Naive thymus-derived CD4-positive, alpha-beta T cell (primary cell): ENCODE data around the gene METTL13. TPM values are rescaled to one million over a fixed set of nuclear protein-coding genes. Genes with fewer than 3 reads are reported as not detected.
"Not testable (repeated sequence)": the region's sequence is repeated elsewhere in the genome, so short reads cannot be mapped to it uniquely, and the experiment has no call there.

Experiments
- ATAC-seq: fragments of 150-1000 bp; cut with Tn5 transposase; 2 replicates; pipeline ENCODE4 v1.10.0; 2021; ENCODE audit warnings: mild to moderate bottlenecking, moderate library complexity
- CTCF ChIA-PET: fragments of 350-600 bp; sonication (Branson Sonifier 250); formaldehyde crosslinking; loops from one replicate; lab custom pipeline; 2021; ENCODE audit warnings: antibody characterized with exemption; lab: Charles Lee
- POLR2A ChIA-PET: fragments of 350-600 bp; sonication (Branson Sonifier 250); formaldehyde crosslinking; loops from one replicate; lab custom pipeline; 2021; ENCODE audit warnings: antibody characterized with exemption, inconsistent platforms; lab: Charles Lee
- DNase-seq, 9 donors: peaks; one replicate each; pipeline versions ENCODE4 v3.0.0 to v3.0.0-alpha.2; 2020 to 2022; ENCODE audit warnings: mixed read lengths in 1 of 9
- H3K27ac ChIP-seq: one replicate; pipeline ENCODE4 v1.7.0; 2013; ENCODE audit warnings: mild to moderate bottlenecking, low read depth, low read length, moderate library complexity
- H3K27me3 ChIP-seq, 2 donors: one replicate each; pipeline ENCODE4 v1.7.0; 2013; ENCODE audit warnings: low read length in 2 of 2, mild to moderate bottlenecking in 2 of 2, moderate library complexity in 2 of 2; ENCODE audit not compliant: control insufficient read depth in 2 of 2, insufficient read depth in 2 of 2
- H3K36me3 ChIP-seq, 3 experiments: 1 replicate in 2 of 3; 2 replicates in 1 of 3; pipeline ENCODE4 v1.7.0; 2013; ENCODE audit warnings: low read length in 3 of 3, mild to moderate bottlenecking in 3 of 3, moderate library complexity in 1 of 3; ENCODE audit not compliant: insufficient read depth in 3 of 3, control insufficient read depth in 2 of 3
- H3K4me1 ChIP-seq, 2 donors: one replicate each; pipeline ENCODE4 v1.7.0; 2013; ENCODE audit warnings: low read length in 2 of 2, mild to moderate bottlenecking in 2 of 2, moderate library complexity in 1 of 2; ENCODE audit not compliant: control insufficient read depth in 2 of 2, insufficient read depth in 2 of 2
- H3K4me3 ChIP-seq: 2 replicates; pipeline ENCODE4 v1.7.0; 2013; ENCODE audit warnings: mild to moderate bottlenecking, low read length
- H3K9me3 ChIP-seq, 3 experiments: 1 replicate in 2 of 3; 2 replicates in 1 of 3; pipeline ENCODE4 v1.7.0; 2013; ENCODE audit warnings: low read length in 3 of 3; ENCODE audit not compliant: control insufficient read depth in 2 of 3
- H3K27ac Mint-ChIP-seq, 9 donors: one replicate each; pipeline ENCODE4 v1.8.0; 2020 to 2022; ENCODE audit warnings: mixed read lengths in 9 of 9, mild to moderate bottlenecking in 8 of 9, moderate library complexity in 5 of 9, inconsistent platforms in 2 of 9
- H3K27me3 Mint-ChIP-seq, 5 donors: one replicate each; pipeline ENCODE4 v1.8.0; 2021 to 2022; ENCODE audit warnings: mixed read lengths in 5 of 5, mild to moderate bottlenecking in 1 of 5
- H3K36me3 Mint-ChIP-seq, 5 donors: one replicate each; pipeline ENCODE4 v1.8.0; 2020 to 2022; ENCODE audit warnings: mixed read lengths in 5 of 5, mild to moderate bottlenecking in 3 of 5, inconsistent platforms in 1 of 5
- H3K4me1 Mint-ChIP-seq, 7 donors: one replicate each; pipeline ENCODE4 v1.8.0; 2020 to 2022; ENCODE audit warnings: mixed read lengths in 7 of 7, mild to moderate bottlenecking in 3 of 7, inconsistent platforms in 1 of 7
- H3K4me3 Mint-ChIP-seq, 10 donors: one replicate each; pipeline ENCODE4 v1.8.0; 2020 to 2022; ENCODE audit warnings: mild to moderate bottlenecking in 10 of 10, mixed read lengths in 10 of 10, moderate library complexity in 6 of 10, inconsistent platforms in 2 of 10
- H3K9me3 Mint-ChIP-seq, 11 donors: one replicate each; pipeline ENCODE4 v1.8.0; 2020 to 2022; ENCODE audit warnings: mixed read lengths in 11 of 11, mild to moderate bottlenecking in 4 of 11, inconsistent platforms in 1 of 11, moderate library complexity in 1 of 11
- intact Hi-C, 2 donors: fragments of 100-400 bp; cut with micrococcal nuclease; formaldehyde crosslinking; loops; one replicate each; pipeline ENCODE4 v1.15.1; 2023
- polyA plus RNA-seq, 2 donors: library from polyadenylated mRNA; unstranded; fragments of 300-500 nt; fragmentation: Illumina TruSeq; gene quantifications; one replicate each; pipeline ENCODE4 v1.2.3, GENCODE V29; 2021
- total RNA-seq, 6 experiments: library from RNA in 5 of 6; stranded (reverse) in 5 of 6; gene quantifications; 1 replicate in 5 of 6; 2 replicates in 1 of 6; pipeline ENCODE4 v1.2.3 and lab custom pipeline; 2021 to 2026

The METTL13 gene
- total and polyA plus RNA-seq, 7 experiments from 2014 or later = 15.6 to 55.7 (median 35.0) TPM

DNA sequence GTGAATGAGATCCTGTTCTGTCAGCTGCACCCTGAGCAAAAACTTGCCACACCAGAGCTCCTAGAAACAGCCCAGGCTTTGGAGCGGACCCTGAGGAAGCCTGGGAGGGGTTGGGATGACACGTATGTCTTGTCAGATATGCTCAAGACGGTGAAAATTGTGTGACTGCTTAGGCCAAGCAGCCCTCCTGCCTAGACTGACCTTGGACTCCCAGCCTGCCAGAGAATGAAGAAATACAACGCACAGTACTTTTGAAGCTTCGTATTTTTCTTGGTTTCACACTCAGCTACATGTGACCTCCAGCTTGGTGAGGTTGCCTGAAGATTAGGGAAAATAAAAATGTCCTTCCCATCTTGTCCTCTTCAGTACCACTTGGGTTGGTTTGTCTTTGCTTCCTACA is 15.1 kb downstream of the METTL13 start:
- intact Hi-C loops = no loop called here
- Mint-ChIP-seq H3K9me3 (peaks cover 0 to 6% (median 0%) of the 10 kb centered on the region in 11 donors), H3K27ac (peak overlapping the region in 3 of 9 donors; percentile 26 to 48 (median 32)), H3K4me1 (peaks cover 0 to 25% (median 8%) of the 10 kb centered on the region in 7 donors), H3K36me3 (peaks cover 10 to 57% (median 48%) of the 10 kb centered on the region in 5 donors), H3K27me3 (no peaks in the 10 kb centered on the region), H3K4me3 (no peak overlapping the region)
- Histone ChIP-seq H3K4me1 (no peaks in the 10 kb centered on the region), H3K27me3 (no peaks in the 10 kb centered on the region), H3K4me3 (no peak overlapping the region), H3K27ac (no peak overlapping the region), H3K9me3 (no peaks in the 10 kb centered on the region), H3K36me3 (peaks cover 0 to 85% (median 3%) of the 10 kb centered on the region in 3 experiments)
- DNase-seq (no peak), ATAC-seq (no peak)
- POLR2A ChIA-PET = no interaction called here
- CTCF ChIA-PET = no interaction called here

DNA sequence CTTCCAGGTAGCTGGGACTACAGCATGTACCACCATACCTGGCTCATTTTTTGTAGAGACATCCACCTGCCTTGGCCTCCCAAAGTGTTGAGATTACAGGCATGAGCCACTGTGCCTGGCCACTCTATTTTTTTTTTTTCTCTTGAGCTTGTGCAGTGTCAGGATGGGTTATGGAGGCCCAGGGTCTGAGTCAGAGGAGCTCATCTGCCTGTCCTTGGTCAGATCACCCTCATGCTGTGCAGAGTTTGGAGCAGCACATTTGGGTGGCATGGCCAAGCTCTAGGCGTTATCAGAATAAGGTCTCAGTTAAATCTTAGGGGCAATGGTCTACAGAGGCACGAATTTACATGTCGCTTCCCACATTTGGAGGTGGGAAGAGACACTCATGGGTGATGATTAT is 16.9 kb downstream of the METTL13 start:
- Histone ChIP-seq H3K9me3 (no peaks in the 10 kb centered on the region), H3K36me3 (peaks cover 0 to 68% (median 3%) of the 10 kb centered on the region in 3 experiments), H3K4me1 (no peaks in the 10 kb centered on the region), H3K4me3 (no peak overlapping the region), H3K27me3 (no peaks in the 10 kb centered on the region), H3K27ac (no peak overlapping the region)
- peak overlapping the region in 2 of 9 donors; percentile 6 to 63 for H3K27ac Mint-ChIP-seq
- peaks cover 10 to 46% (median 43%) of the 10 kb centered on the region in 5 donors for H3K36me3 Mint-ChIP-seq
- no peak overlapping the region for H3K4me3 Mint-ChIP-seq
- no peaks in the 10 kb centered on the region for H3K27me3 Mint-ChIP-seq
- ChIA-PET POLR2A (no interaction called here), CTCF (interaction anchor here (0.6 kb wide), 1 partner anchor 38 kb away, joined by 3 read pairs; no protein-coding TSS in a partner anchor)
- ATAC-seq = no peak
- intact Hi-C loops = no loop called here
- DNase-seq = no peak
- peaks cover 0 to 6% (median 0%) of the 10 kb centered on the region in 11 donors for H3K9me3 Mint-ChIP-seq
- peaks cover 0 to 20% (median 9%) of the 10 kb centered on the region in 7 donors for H3K4me1 Mint-ChIP-seq

DNA sequence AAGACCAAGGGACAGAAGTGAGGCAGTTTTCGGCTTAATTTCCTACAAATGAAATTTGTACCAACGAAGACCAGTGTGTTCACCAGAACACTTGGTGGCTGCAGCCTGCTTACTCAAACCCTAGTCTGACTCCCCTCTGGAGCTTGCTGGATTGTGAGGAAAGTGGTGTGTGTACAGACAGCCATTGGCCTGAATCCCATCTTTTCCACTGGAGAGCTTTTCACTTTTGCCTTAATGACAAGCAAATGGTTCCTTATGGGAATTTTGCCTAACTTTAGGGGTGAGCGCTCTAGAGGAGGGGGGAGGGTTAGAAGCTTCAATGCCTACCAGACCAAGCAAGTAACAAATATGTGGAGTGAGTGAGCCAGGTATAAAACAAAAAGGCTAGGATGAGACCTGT is 17.3 kb downstream of the METTL13 start:
- intact Hi-C loops = no loop called here
- Mint-ChIP-seq H3K36me3 (peaks cover 8 to 43% (median 38%) of the 10 kb centered on the region in 5 donors), H3K4me1 (peaks cover 0 to 17% (median 9%) of the 10 kb centered on the region in 7 donors), H3K27ac (peak overlapping the region in 1 of 9 donors; percentile 6), H3K9me3 (peaks cover 0 to 6% (median 0%) of the 10 kb centered on the region in 11 donors), H3K4me3 (no peak overlapping the region), H3K27me3 (no peaks in the 10 kb centered on the region)
- DNase-seq = no peak
- Histone ChIP-seq H3K36me3 (peaks cover 0 to 63% (median 3%) of the 10 kb centered on the region in 3 experiments), H3K27me3 (no peaks in the 10 kb centered on the region), H3K4me3 (no peak overlapping the region), H3K27ac (no peak overlapping the region), H3K4me1 (no peaks in the 10 kb centered on the region), H3K9me3 (no peaks in the 10 kb centered on the region)
- ChIA-PET CTCF (no interaction called here), POLR2A (interaction anchor here (1.8 kb wide), 1 partner anchor 56 kb away, joined by 7 read pairs; no protein-coding TSS in a partner anchor)
- ATAC-seq = no peak

DNA sequence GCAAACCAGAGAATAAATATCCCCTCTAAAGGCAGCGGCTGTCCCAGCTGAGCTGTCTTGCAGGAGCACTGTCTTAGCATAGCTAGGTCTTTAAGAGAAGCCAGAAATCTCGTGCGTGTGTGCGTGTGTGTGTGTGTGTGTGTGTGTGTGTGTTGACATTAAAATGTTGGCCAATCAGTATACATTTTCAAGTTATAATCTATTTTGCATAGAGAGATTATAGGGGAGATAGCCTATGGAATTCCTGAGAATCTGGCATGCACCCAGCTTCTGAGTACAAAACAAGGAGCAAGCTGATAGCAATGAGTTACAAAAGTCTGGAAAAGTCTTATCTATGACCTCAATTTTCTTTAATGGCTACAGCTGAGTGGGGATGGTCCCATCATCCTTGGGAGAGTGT is 17.7 kb downstream of the METTL13 start:
- Mint-ChIP-seq H3K4me3 (no peak overlapping the region), H3K36me3 (peaks cover 5 to 39% (median 34%) of the 10 kb centered on the region in 5 donors), H3K27me3 (no peaks in the 10 kb centered on the region), H3K9me3 (peaks cover 0 to 2% (median 0%) of the 10 kb centered on the region in 11 donors), H3K27ac (peak overlapping the region in 2 of 9 donors; percentile 6 to 40), H3K4me1 (peaks cover 0 to 13% (median 6%) of the 10 kb centered on the region in 7 donors)
- no peak for DNase-seq
- Histone ChIP-seq H3K9me3 (no peaks in the 10 kb centered on the region), H3K36me3 (peaks cover 0 to 59% (median under 1%) of the 10 kb centered on the region in 3 experiments), H3K4me3 (no peak overlapping the region), H3K27me3 (no peaks in the 10 kb centered on the region), H3K27ac (no peak overlapping the region), H3K4me1 (no peaks in the 10 kb centered on the region)
- ChIA-PET POLR2A (interaction anchor here (1.8 kb wide), 1 partner anchor 56 kb away, joined by 7 read pairs; no protein-coding TSS in a partner anchor), CTCF (interaction anchor here (1.2 kb wide), 1 partner anchor 154 kb away, joined by 4 read pairs; no protein-coding TSS in a partner anchor)
- ATAC-seq = no peak
- intact Hi-C loops = no loop called here

DNA sequence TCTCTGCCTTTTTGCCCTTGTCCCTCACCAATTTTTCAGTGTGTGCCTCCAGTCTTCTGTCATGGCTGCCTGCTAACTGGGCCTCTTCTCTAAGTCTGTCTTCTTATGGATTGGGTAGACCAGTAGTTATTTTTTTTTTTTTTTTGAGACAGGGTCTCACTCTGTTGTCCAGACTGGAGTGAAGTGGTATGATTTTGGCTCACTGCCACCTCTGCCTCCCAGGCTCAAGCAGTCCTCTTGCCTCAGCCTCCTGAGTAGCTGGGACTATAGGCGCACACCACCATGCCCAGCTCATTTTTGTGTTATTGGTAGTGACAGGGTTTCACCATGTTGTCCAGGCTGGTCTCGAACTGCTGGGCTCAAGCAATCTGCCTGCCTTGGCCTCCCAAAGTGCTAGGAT is 18.2 kb downstream of the METTL13 start:
- ATAC-seq, H3K4me1 ChIP-seq, H3K9me3 ChIP-seq, H3K4me3 Mint-ChIP-seq, H3K9me3 Mint-ChIP-seq, DNase-seq, H3K4me3 ChIP-seq, H3K27me3 Mint-ChIP-seq, H3K27ac ChIP-seq, H3K27me3 ChIP-seq, H3K4me1 Mint-ChIP-seq: not testable (repeated sequence)
- ChIA-PET POLR2A (interaction anchor here (1.8 kb wide), 1 partner anchor 57 kb away, joined by 7 read pairs; no protein-coding TSS in a partner anchor), CTCF (interaction anchor here (0.7 to 1.5 kb wide), 5 partner anchors 15 to 651 kb away, joined by 3 to 4 read pairs (median 3); partner anchors contain the start of gene DNM3)
- intact Hi-C loops = loop anchor here in 1 of 2 donors (2.0 kb wide), 1 partner anchor 43 kb away; no protein-coding TSS in a partner anchor
- peaks cover 5 to 33% (median 29%) of the 10 kb centered on the region in 5 donors for H3K36me3 Mint-ChIP-seq
- H3K27ac Mint-ChIP-seq = peak overlapping the region in 3 of 9 donors; percentile 0 to 78 (median 40)
- H3K36me3 ChIP-seq = peaks cover 0 to 54% (median 0%) of the 10 kb centered on the region in 3 experiments

DNA sequence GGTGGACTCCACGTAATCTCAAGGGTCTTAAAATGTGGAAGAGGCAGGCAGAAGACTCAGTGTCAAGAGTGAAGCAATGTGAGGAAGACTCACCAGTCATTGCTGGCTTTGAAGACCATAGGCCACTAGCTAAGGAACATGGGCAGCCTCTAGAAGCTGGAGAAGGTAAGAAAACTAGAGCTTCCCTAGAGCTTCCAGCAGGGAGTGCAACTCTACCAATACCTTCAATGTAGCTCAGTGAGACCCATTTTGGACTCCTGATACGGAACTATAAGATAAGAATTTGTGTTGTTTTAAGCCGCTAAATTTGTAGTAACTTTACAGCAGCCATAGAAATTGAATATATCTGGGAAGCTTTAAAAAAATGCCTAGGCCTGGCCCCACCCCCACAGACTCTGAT is 18.9 kb downstream of the METTL13 start:
- intact Hi-C loops = loop anchor here in 1 of 2 donors (2.0 kb wide), 1 partner anchor 42 kb away; no protein-coding TSS in a partner anchor
- Mint-ChIP-seq H3K27ac (peak overlapping the region in 2 of 9 donors; percentile 2 to 4), H3K27me3 (no peaks in the 10 kb centered on the region), H3K9me3 (peaks cover 0 to under 1% (median 0%) of the 10 kb centered on the region in 11 donors), H3K4me3 (no peak overlapping the region), H3K36me3 (peaks cover under 1 to 27% (median 24%) of the 10 kb centered on the region in 5 donors), H3K4me1 (peaks cover 0 to 9% (median 5%) of the 10 kb centered on the region in 7 donors)
- no peak overlapping the region for H3K27ac ChIP-seq
- H3K4me3 ChIP-seq = no peak overlapping the region
- peaks cover 0 to 3% of the 10 kb centered on the region in 2 donors for H3K4me1 ChIP-seq
- H3K27me3 ChIP-seq = no peaks in the 10 kb centered on the region
- no peaks in the 10 kb centered on the region for H3K9me3 ChIP-seq
- no peak for ATAC-seq
- ChIA-PET POLR2A (interaction anchor here (0.6 to 1.8 kb wide), 2 partner anchors 57 to 93 kb away, joined by 3 to 7 read pairs; no protein-coding TSS in a partner anchor), CTCF (interaction anchor here (0.7 to 5.3 kb wide), 11 partner anchors 14 to 651 kb away, joined by 3 to 45 read pairs (median 4); partner anchors contain the start of gene DNM3)
- peaks cover 0 to 47% (median 0%) of the 10 kb centered on the region in 3 experiments for H3K36me3 ChIP-seq
- no peak for DNase-seq
